GM12875 (cell line): ENCODE data around the gene PPY.
"Not testable (repeated sequence)": the region's sequence is repeated elsewhere in the genome, so short reads cannot be mapped to it uniquely, and the experiment has no call there.

Source experiments
- H3K4me3 ChIP-seq: one replicate; pipeline ENCODE4 v1.5.1; 2011; ENCODE audit warnings: low read depth, low read length, control low read depth
- CTCF ChIP-seq: IDR thresholded peaks from 2 replicates; pipeline ENCODE4 v1.5.1; 2011; ENCODE audit warnings: low read depth, mild to moderate bottlenecking, control low read depth, inconsistent platforms, low read length, moderate library complexity, borderline replicate concordance; ENCODE audit not compliant: insufficient read depth

PPY gene

GRCh38 chr17:43974382-43975266 lies 32.3 kb upstream of the PPY start:
- no peak overlapping the region for H3K4me3 ChIP-seq
- TF ChIP-seq CTCF, result no peak

GRCh38 chr17:43972444-43973212 lies 30.4 kb upstream of the PPY start:
- H3K4me3 ChIP-seq, result not testable (repeated sequence)

GRCh38 chr17:43971436-43971835 lies 29.2 kb upstream of the PPY start:
- not testable (repeated sequence) for H3K4me3 ChIP-seq

- TF ChIP-seq CTCF, result no peak
Measured at GRCh38 chr17:43970366-43970765, 28.1 kb upstream of the PPY start.

GRCh38 chr17:43967251-43967875 lies 25.1 kb upstream of the PPY start:
- H3K4me3 ChIP-seq, result no peak overlapping the region
- no peak for TF ChIP-seq CTCF

More at GRCh38 chr17:43970366-43970765, 28.1 kb upstream of the PPY start:
- H3K4me3 ChIP-seq, result no peak overlapping the region

GRCh38 chr17:43966276-43966675 lies 24.0 kb upstream of the PPY start:
- no peak for TF ChIP-seq CTCF
- no peak overlapping the region for H3K4me3 ChIP-seq

GRCh38 chr17:43962479-43962878 lies 20.2 kb upstream of the PPY start:
- H3K4me3 ChIP-seq, result no peak overlapping the region
- no peak for TF ChIP-seq CTCF

GRCh38 chr17:43961954-43962353 lies 19.7 kb upstream of the PPY start:
- no peak for TF ChIP-seq CTCF
- no peak overlapping the region for H3K4me3 ChIP-seq

GRCh38 chr17:43961292-43961691 lies 19.0 kb upstream of the PPY start:
- not testable (repeated sequence) for H3K4me3 ChIP-seq
